WTC11 (cell line): ENCODE results near the gene GADL1. TPM values are rescaled to one million over a fixed set of nuclear protein-coding genes. Genes with fewer than 3 reads are reported as not detected.

Experiments used
- ATAC-seq: fragments of 200-7000 bp; cut with Tn5 transposase; 2 replicates; pipeline ENCODE4 v1.10.0; 2021; ENCODE audit warnings: mild to moderate bottlenecking, moderate library complexity
- CTCF ChIA-PET: fragments of 300-600 bp; sonication (Branson Sonifier 250); formaldehyde crosslinking; loops from one replicate; lab custom pipeline; 2021; ENCODE audit warnings: antibody characterized with exemption; lab: Charles Lee
- POLR2A ChIA-PET: fragments of 350-600 bp; sonication (Branson Sonifier 250); formaldehyde crosslinking; loops from one replicate; lab custom pipeline; 2021; ENCODE audit warnings: antibody characterized with exemption; lab: Charles Lee
- DNase-seq: peaks from one replicate; pipeline ENCODE4 v3.0.0; 2021; ENCODE audit warnings: low spot score
- H3K27ac Mint-ChIP-seq: 2 replicates; pipeline ENCODE4 v1.8.0; 2021; ENCODE audit warnings: mixed read lengths
- H3K27me3 Mint-ChIP-seq: 2 replicates; pipeline ENCODE4 v1.8.0; 2021; ENCODE audit warnings: low read depth, mild to moderate bottlenecking, moderate library complexity, mixed read lengths
- H3K36me3 Mint-ChIP-seq: 2 replicates; pipeline ENCODE4 v1.8.0; 2021; ENCODE audit warnings: mixed read lengths
- H3K4me1 Mint-ChIP-seq: 2 replicates; pipeline ENCODE4 v1.8.0; 2022; ENCODE audit warnings: mixed read lengths
- H3K4me3 Mint-ChIP-seq: 2 replicates; pipeline ENCODE4 v1.8.0; 2021; ENCODE audit warnings: mild to moderate bottlenecking, moderate library complexity, mixed read lengths
- H3K9me3 Mint-ChIP-seq: 2 replicates; pipeline ENCODE4 v1.8.0; 2021; ENCODE audit warnings: mixed read lengths
- ATF3 ChIP-seq: sonication (generic); formaldehyde crosslinking; conservative IDR thresholded peaks from 2 replicates; pipeline ENCODE4 v1.8.1; 2022; ENCODE audit warnings: mild to moderate bottlenecking, missing genetic modification reagents
- ATF6 ChIP-seq: sonication (generic); formaldehyde crosslinking; IDR thresholded peaks from 2 replicates; pipeline ENCODE4 v1.8.1; 2023; ENCODE audit warnings: mild to moderate bottlenecking, missing genetic modification reagents
- CREM ChIP-seq: sonication (generic); formaldehyde crosslinking; IDR thresholded peaks from 2 replicates; pipeline ENCODE4 v1.8.1; 2022; ENCODE audit warnings: mild to moderate bottlenecking, missing genetic modification reagents, moderate library complexity
- E2F1 ChIP-seq: sonication (generic); formaldehyde crosslinking; IDR thresholded peaks from 2 replicates; pipeline ENCODE4 v1.8.0; 2022; ENCODE audit warnings: mild to moderate bottlenecking, missing genetic modification reagents
- E2F5 ChIP-seq: sonication (generic); formaldehyde crosslinking; IDR thresholded peaks from 2 replicates; pipeline ENCODE4 v1.8.1; 2022; ENCODE audit warnings: mild to moderate bottlenecking, moderate library complexity, missing genetic modification reagents
- ELF4 ChIP-seq: sonication (generic); formaldehyde crosslinking; IDR thresholded peaks from 2 replicates; pipeline ENCODE4 v1.8.1; 2022; ENCODE audit warnings: low read depth, mild to moderate bottlenecking, moderate library complexity, missing genetic modification reagents
- EMX1 ChIP-seq: fragments of 250-450 bp; sonication (Bioruptor Pico); IDR thresholded peaks from 2 replicates; pipeline ENCODE4 v1.8.0; 2021; ENCODE audit warnings: mild to moderate bottlenecking
- FOXJ3 ChIP-seq: sonication (generic); formaldehyde crosslinking; IDR thresholded peaks from 2 replicates; pipeline ENCODE4 v1.9.0; 2021; ENCODE audit warnings: missing genetic modification reagents, mild to moderate bottlenecking, borderline replicate concordance
- FOXK1 ChIP-seq: sonication (generic); formaldehyde crosslinking; IDR thresholded peaks from 2 replicates; pipeline ENCODE4 v1.8.0; 2022; ENCODE audit warnings: mild to moderate bottlenecking, moderate library complexity, missing genetic modification reagents
- FOXP4 ChIP-seq: sonication (generic); formaldehyde crosslinking; IDR thresholded peaks from 2 replicates; pipeline ENCODE4 v1.8.0; 2022; ENCODE audit warnings: mild to moderate bottlenecking, missing genetic modification reagents
- JUN ChIP-seq: sonication (generic); formaldehyde crosslinking; IDR thresholded peaks from 2 replicates; pipeline ENCODE4 v1.8.0; 2023; ENCODE audit warnings: mild to moderate bottlenecking, missing genetic modification reagents
- KAT7 ChIP-seq: sonication (generic); formaldehyde crosslinking; IDR thresholded peaks from 2 replicates; pipeline ENCODE4 v1.8.1; 2023; ENCODE audit warnings: missing genetic modification reagents, mild to moderate bottlenecking, borderline replicate concordance
- NFE2L1 ChIP-seq: sonication (generic); formaldehyde crosslinking; IDR thresholded peaks from 2 replicates; pipeline ENCODE4 v1.8.1; 2023; ENCODE audit warnings: missing genetic modification reagents
- NR3C1 ChIP-seq: sonication (generic); formaldehyde crosslinking; conservative IDR thresholded peaks from 2 replicates; pipeline ENCODE4 v1.8.1; 2023; ENCODE audit warnings: low read depth, mild to moderate bottlenecking, missing genetic modification reagents
- PRRX2 ChIP-seq: fragments of 250-450 bp; sonication (Bioruptor Pico); IDR thresholded peaks from 2 replicates; pipeline ENCODE4 v1.8.0; 2021; ENCODE audit warnings: mild to moderate bottlenecking
- SMAD3 ChIP-seq: sonication (generic); formaldehyde crosslinking; IDR thresholded peaks from 2 replicates; pipeline ENCODE4 v1.8.0; 2022; ENCODE audit warnings: missing genetic modification reagents, mild to moderate bottlenecking, borderline replicate concordance
- SP1 ChIP-seq: sonication (generic); formaldehyde crosslinking; conservative IDR thresholded peaks from 2 replicates; pipeline ENCODE4 v1.8.1; 2022; ENCODE audit warnings: missing genetic modification reagents
- ZBTB21 ChIP-seq: sonication (generic); formaldehyde crosslinking; IDR thresholded peaks from 2 replicates; pipeline ENCODE4 v1.8.1; 2023; ENCODE audit warnings: mild to moderate bottlenecking, missing genetic modification reagents, borderline replicate concordance
- ZBTB43 ChIP-seq: sonication (generic); formaldehyde crosslinking; IDR thresholded peaks from 2 replicates; pipeline ENCODE4 v1.8.1; 2023; ENCODE audit warnings: mild to moderate bottlenecking, missing genetic modification reagents
- ZNF232 ChIP-seq: sonication (generic); formaldehyde crosslinking; IDR thresholded peaks from 2 replicates; pipeline ENCODE4 v1.8.0; 2022; ENCODE audit warnings: mild to moderate bottlenecking, missing genetic modification reagents
- ZNF396 ChIP-seq: fragments of 250-450 bp; sonication (Bioruptor Pico); IDR thresholded peaks from 2 replicates; pipeline ENCODE4 v1.8.0; 2021; ENCODE audit warnings: mild to moderate bottlenecking, moderate library complexity, borderline replicate concordance
- ZNF416 ChIP-seq: fragments of 250-450 bp; sonication (Bioruptor Pico); IDR thresholded peaks from 2 replicates; pipeline ENCODE4 v1.9.0; 2021; ENCODE audit warnings: mild to moderate bottlenecking, inconsistent platforms
- ZNF423 ChIP-seq: fragments of 250-450 bp; sonication (Bioruptor Pico); IDR thresholded peaks from 2 replicates; pipeline ENCODE4 v2.1.2; 2022; ENCODE audit warnings: mild to moderate bottlenecking, moderate library complexity
- ZSCAN18 ChIP-seq: fragments of 250-450 bp; sonication (Bioruptor Pico); IDR thresholded peaks from 2 replicates; pipeline ENCODE4 v2.1.2; 2022; ENCODE audit warnings: mild to moderate bottlenecking, moderate library complexity
- total RNA-seq: library from RNA; stranded (reverse); gene quantifications from 3 replicates; pipeline ENCODE4 v1.2.3, GENCODE V29; 2021

The GADL1 gene
- total RNA-seq, 1 experiment from 2014 or later = 0.15 TPM

- no peak for TF ChIP-seq ATF6 (CRISPR knock-in tag)
- no peak for TF ChIP-seq ELF4 (CRISPR knock-in tag)
- TF ChIP-seq KAT7 (CRISPR knock-in tag) = no peak
- no peak for TF ChIP-seq NR3C1 (CRISPR knock-in tag)
- TF ChIP-seq PRRX2 (CRISPR knock-in tag) = no peak
- TF ChIP-seq ZNF416 (CRISPR knock-in tag) = no peak
- TF ChIP-seq JUN (CRISPR knock-in tag) = no peak
- TF ChIP-seq, all 79 proteins: peak for 0
Observed at GRCh38 chr3:30893678-30894325, 659 bp downstream of the GADL1 start (continued).

GRCh38 chr3:30890907-30891306 is 3.6 kb downstream of the GADL1 start:
- H3K36me3 Mint-ChIP-seq = 0 out of 2 replicates have a peak, but pooled peaks cover 3% of the 10 kb centered on the region
- H3K27me3 Mint-ChIP-seq = peaks cover 25% of the 10 kb centered on the region
- no peak overlapping the region for H3K27ac Mint-ChIP-seq
- no peak overlapping the region for H3K4me3 Mint-ChIP-seq
- peaks cover 44% of the 10 kb centered on the region for H3K4me1 Mint-ChIP-seq
- no peak for DNase-seq
- TF ChIP-seq PRRX2 (CRISPR knock-in tag) (no peak), EMX1 (CRISPR knock-in tag) (no peak), ZBTB21 (CRISPR knock-in tag) (no peak), CREM (no peak), ATF3 (CRISPR knock-in tag) (no peak), NFE2L1 (no peak), ZSCAN18 (CRISPR knock-in tag) (no peak), ZNF416 (CRISPR knock-in tag) (no peak), ZNF232 (CRISPR knock-in tag) (no peak), ZNF423 (CRISPR knock-in tag) (no peak), FOXK1 (CRISPR knock-in tag) (no peak), E2F1 (CRISPR knock-in tag) (no peak), E2F5 (no peak), SMAD3 (CRISPR knock-in tag) (no peak), FOXJ3 (no peak), ZBTB43 (no peak), ZNF396 (CRISPR knock-in tag) (no peak), ATF6 (CRISPR knock-in tag) (no peak), SP1 (CRISPR knock-in tag) (no peak), FOXP4 (CRISPR knock-in tag) (no peak)
- no peak; the same call in 1 of the 2 replicates for ATAC-seq
- CTCF ChIA-PET = no interaction called here
- POLR2A ChIA-PET = no interaction called here
- peaks cover 20% of the 10 kb centered on the region; the same call in 1 of the 2 replicates for H3K9me3 Mint-ChIP-seq
